ENCODE data around the gene FXYD3. TPM values are rescaled to one million over a fixed set of nuclear protein-coding genes. Genes with fewer than 3 reads are reported as not detected.

The FXYD3 gene
- 0.67 and 3.5 TPM in 2 replicates for polyA plus RNA-seq

DNA sequence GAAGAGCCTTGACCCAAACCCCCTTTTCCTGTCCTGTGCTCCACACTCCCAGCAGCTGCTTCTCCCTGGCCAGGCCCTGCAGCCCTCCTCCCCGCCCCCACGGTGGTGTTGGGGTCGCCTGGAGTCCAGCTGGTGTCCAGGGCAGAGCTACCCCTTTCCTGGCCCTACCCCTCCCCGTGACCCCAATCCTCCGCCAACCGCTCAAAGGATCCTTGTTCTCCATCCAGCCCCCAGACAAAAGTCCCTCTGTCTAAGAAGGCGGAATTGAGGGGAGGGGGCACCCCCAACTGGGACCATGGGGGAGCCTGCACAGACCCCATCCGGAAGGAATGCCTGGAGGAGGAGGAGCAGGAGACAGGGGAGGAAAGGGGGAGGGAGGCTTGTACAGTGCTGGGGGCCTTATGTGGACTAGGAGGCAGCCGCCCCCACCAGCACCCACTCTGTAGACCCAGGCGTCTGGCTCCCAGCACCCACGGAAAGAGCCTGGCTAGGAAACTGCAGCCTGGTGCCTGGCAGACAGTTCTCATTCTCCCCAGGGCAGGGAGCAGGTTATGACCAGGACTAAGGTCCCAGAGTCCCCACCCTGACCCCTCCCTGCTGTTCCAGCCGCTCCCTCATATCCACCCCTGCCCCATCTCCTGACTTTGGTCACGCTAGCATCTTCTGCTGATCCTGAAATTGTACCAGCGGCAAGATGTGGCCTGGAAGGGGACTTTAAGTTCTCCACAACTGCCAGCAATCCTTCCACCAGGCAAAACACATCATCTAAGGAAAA lies at the start of gene FXYD3:
Gene FXYD3 (plus strand): TSS at position 647 of the 775 bp plus-strand sequence. CDS start 3,554 bp downstream, outside the sequence.

GRCh38 chr19:35134601-35135242 lies 19.1 kb downstream of the FXYD3 start, which contains the start of gene LGI4:
LGI4 (minus strand) TSS chr19:35135059; CDS start chr19:35134680, 379 bp downstream.

GRCh38 chr19:35138305-35138892 lies 22.8 kb downstream of the FXYD3 start, which contains the start of gene FXYD1:
FXYD1 (plus strand) TSS chr19:35138824; CDS start chr19:35140080, 1,256 bp downstream.

GRCh38 chr19:35143231-35143715 lies 27.6 kb downstream of the FXYD3 start, which contains the start of gene FXYD7:
FXYD7 (plus strand) TSS chr19:35143255; CDS start chr19:35143334, 79 bp downstream.

GRCh38 chr19:35154525-35155406 lies 39.1 kb downstream of the FXYD3 start, which contains the start of gene FXYD5:
FXYD5 (plus strand) TSS chr19:35154735; CDS start chr19:35155551, 816 bp downstream.

Other genes with a start within 250 kb of the FXYD3 start
- 4.4 and 4.6 TPM in 2 replicates for gene ZNF30, start 188.9 kb upstream of the FXYD3 start, polyA plus RNA-seq
- 0.50 TPM in 1 of 2 replicates, not detected in the other for gene ZNF792, start 151.6 kb upstream of the FXYD3 start, polyA plus RNA-seq
- gene GRAMD1A, start 115.5 kb upstream of the FXYD3 start, polyA plus RNA-seq = 0.64 and 1.0 TPM in 2 replicates
- gene SCN1B, start 85.4 kb upstream of the FXYD3 start, polyA plus RNA-seq = 1.9 and 2.0 TPM in 2 replicates
- gene HPN, start 74.1 kb upstream of the FXYD3 start, polyA plus RNA-seq = 0.13 and 0.67 TPM in 2 replicates
- gene LGI4, start 19.2 kb downstream of the FXYD3 start, polyA plus RNA-seq = 2.8 and 6.4 TPM in 2 replicates
- 6.4 and 8.3 TPM in 2 replicates for gene FXYD1, start 23.0 kb downstream of the FXYD3 start, polyA plus RNA-seq
- 62.3 and 64.4 TPM in 2 replicates for gene FXYD7, start 27.4 kb downstream of the FXYD3 start, polyA plus RNA-seq
- gene FXYD5, start 38.9 kb downstream of the FXYD3 start, polyA plus RNA-seq = 7.1 TPM in 1 of 2 replicates, not detected in the other
- gene FAM187B, start 112.9 kb downstream of the FXYD3 start, polyA plus RNA-seq = not detected in 2 replicates
- not detected in 2 replicates for gene LSR, start 133.2 kb downstream of the FXYD3 start, polyA plus RNA-seq
- 2.9 and 3.9 TPM in 2 replicates for gene USF2, start 153.1 kb downstream of the FXYD3 start, polyA plus RNA-seq
- 0.79 TPM in 1 of 2 replicates, not detected in the other for gene HAMP, start 166.7 kb downstream of the FXYD3 start, polyA plus RNA-seq
- 0.22 TPM in 1 of 2 replicates, not detected in the other for gene MAG, start 176.3 kb downstream of the FXYD3 start, polyA plus RNA-seq
- 0.28 TPM in 1 of 2 replicates, not detected in the other for gene CD22, start 213.4 kb downstream of the FXYD3 start, polyA plus RNA-seq
- not detected in 2 replicates for gene FFAR1, start 232.1 kb downstream of the FXYD3 start, polyA plus RNA-seq
- not detected in 2 replicates for gene FFAR3, start 242.6 kb downstream of the FXYD3 start, polyA plus RNA-seq

Measured in Purkinje cell (primary cell).